Measurements from ENCODE around the gene KBTBD12.

The KBTBD12 gene

GRCh38 chr3:127974226-127974625 is 59.2 kb downstream of the KBTBD12 start:
- Mint-ChIP-seq H3K9me3 (no peaks in the 10 kb centered on the region), H3K27ac (no peak overlapping the region), H3K27me3 (ENCODE audit: low read depth) (peaks cover 22% of the 10 kb centered on the region), H3K4me1 (ENCODE audit: low read depth) (no peaks in the 10 kb centered on the region), H3K4me3 (no peak overlapping the region), H3K36me3 (ENCODE audit: low read depth) (no peaks in the 10 kb centered on the region)
- no peak for DNase-seq (ENCODE audit: low spot score)

DNA sequence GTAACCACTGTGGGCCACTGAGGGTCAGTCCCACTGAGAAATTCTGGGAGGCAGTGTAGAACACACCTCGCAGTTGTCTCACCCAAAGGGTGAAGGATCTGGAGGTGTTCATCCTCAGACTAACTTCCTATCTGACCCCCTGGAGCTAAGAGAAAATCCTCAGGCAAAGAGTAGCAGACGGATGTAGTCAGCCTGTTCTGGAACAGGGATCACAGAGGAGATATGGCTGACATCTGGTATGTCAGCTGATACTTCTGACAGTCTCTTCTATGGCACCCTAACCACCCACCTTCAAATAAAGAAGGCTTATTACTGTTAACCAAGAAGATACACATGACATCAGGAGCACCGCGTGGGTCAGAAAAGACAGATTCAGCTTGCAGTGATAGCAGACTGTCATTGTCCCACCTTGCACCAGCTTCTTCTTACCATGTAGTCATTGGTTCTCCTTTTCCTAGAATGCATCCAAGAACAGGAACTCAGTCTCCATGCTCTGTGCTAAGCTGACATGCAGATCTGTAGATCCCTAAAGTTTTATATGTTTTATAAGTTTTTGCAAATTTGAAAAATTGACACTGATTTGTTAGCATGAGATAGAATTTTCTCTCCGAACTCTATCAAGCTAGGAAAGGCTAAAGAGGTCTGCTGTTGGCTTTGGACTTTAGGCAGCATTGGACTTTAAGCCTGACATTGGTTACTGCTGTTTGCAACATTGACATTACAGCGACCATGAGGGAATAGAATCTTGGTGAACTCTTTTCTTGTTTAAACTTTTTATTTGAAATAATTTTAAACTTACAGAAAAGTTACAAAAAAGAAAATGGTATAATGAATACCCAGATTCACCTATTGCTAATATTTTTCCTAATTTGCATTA is 60.4 kb downstream of the KBTBD12 start:
- Mint-ChIP-seq H3K9me3 (no peaks in the 10 kb centered on the region), H3K27me3 (ENCODE audit: low read depth) (peaks cover 18% of the 10 kb centered on the region), H3K36me3 (ENCODE audit: low read depth) (no peaks in the 10 kb centered on the region)

GRCh38 chr3:127978636-127979035 is 63.6 kb downstream of the KBTBD12 start:
- Mint-ChIP-seq H3K4me3 (no peak overlapping the region), H3K36me3 (ENCODE audit: low read depth) (no peaks in the 10 kb centered on the region), H3K4me1 (ENCODE audit: low read depth) (no peaks in the 10 kb centered on the region), H3K27ac (no peak overlapping the region), H3K27me3 (ENCODE audit: low read depth) (peaks cover 12% of the 10 kb centered on the region), H3K9me3 (no peaks in the 10 kb centered on the region)
- DNase-seq (ENCODE audit: low spot score): no peak

More for the DNA sequence above, 60.4 kb downstream of the KBTBD12 start:
- no peak for DNase-seq (ENCODE audit: low spot score)
- H3K4me1 Mint-ChIP-seq (ENCODE audit: low read depth): no peaks in the 10 kb centered on the region
- H3K4me3 Mint-ChIP-seq: no peak overlapping the region
- H3K27ac Mint-ChIP-seq: no peak overlapping the region

GRCh38 chr3:127979473-127979872 is 64.4 kb downstream of the KBTBD12 start:
- no peak overlapping the region for H3K4me3 Mint-ChIP-seq
- H3K9me3 Mint-ChIP-seq: no peaks in the 10 kb centered on the region
- peaks cover 9% of the 10 kb centered on the region for H3K27me3 Mint-ChIP-seq (ENCODE audit: low read depth)
- H3K36me3 Mint-ChIP-seq (ENCODE audit: low read depth): no peaks in the 10 kb centered on the region
- DNase-seq (ENCODE audit: low spot score): no peak
- H3K27ac Mint-ChIP-seq: no peak overlapping the region
- H3K4me1 Mint-ChIP-seq (ENCODE audit: low read depth): no peaks in the 10 kb centered on the region

DNA sequence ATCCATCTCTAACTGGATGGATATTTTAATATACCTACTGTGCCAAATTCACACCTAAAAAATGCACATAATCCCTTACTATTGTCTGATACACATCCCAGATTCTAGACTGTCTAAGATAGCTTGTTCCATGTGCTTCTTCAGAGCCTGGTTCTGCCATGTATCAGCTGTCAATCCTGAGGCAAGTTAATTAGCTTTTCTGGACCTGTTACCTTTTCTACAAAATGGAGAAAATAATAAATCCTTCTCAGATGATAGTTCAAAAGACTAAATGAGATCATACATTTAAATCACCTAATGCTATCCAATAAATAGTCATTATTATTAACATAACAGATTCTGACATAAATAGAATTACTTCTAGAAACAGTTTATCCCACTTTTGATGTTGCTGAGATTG is 66.1 kb downstream of the KBTBD12 start:
- Mint-ChIP-seq H3K4me1 (ENCODE audit: low read depth) (no peaks in the 10 kb centered on the region), H3K36me3 (ENCODE audit: low read depth) (no peaks in the 10 kb centered on the region), H3K27ac (no peak overlapping the region), H3K4me3 (no peak overlapping the region), H3K9me3 (no peaks in the 10 kb centered on the region), H3K27me3 (ENCODE audit: low read depth) (peaks cover 8% of the 10 kb centered on the region)
- DNase-seq (ENCODE audit: low spot score): no peak

DNA sequence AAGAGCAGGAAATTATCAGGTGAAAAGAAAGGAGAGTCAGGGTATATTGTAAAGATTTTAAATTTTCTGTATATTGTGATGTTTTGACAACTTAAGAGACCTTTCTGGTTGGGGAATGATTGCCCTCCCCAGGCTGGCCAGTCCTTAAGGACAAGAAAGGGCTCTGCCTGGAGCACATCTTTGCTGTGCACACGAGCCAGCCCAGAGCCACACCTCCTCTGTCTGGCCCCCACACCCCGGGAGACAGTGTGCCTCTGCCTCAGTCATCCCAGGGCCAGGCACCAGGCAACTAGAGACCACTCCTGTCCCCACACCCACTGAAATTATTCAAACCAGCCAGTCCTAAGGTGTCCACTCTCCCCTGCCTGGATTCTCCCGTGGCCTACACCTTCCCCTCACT is 67.1 kb downstream of the KBTBD12 start:
- H3K4me1 Mint-ChIP-seq (ENCODE audit: low read depth): no peaks in the 10 kb centered on the region
- no peaks in the 10 kb centered on the region for H3K9me3 Mint-ChIP-seq
- no peak overlapping the region for H3K4me3 Mint-ChIP-seq
- no peak for DNase-seq (ENCODE audit: low spot score)
- H3K36me3 Mint-ChIP-seq (ENCODE audit: low read depth): no peaks in the 10 kb centered on the region
- H3K27me3 Mint-ChIP-seq (ENCODE audit: low read depth): peaks cover 4% of the 10 kb centered on the region
- H3K27ac Mint-ChIP-seq: no peak overlapping the region

DNA sequence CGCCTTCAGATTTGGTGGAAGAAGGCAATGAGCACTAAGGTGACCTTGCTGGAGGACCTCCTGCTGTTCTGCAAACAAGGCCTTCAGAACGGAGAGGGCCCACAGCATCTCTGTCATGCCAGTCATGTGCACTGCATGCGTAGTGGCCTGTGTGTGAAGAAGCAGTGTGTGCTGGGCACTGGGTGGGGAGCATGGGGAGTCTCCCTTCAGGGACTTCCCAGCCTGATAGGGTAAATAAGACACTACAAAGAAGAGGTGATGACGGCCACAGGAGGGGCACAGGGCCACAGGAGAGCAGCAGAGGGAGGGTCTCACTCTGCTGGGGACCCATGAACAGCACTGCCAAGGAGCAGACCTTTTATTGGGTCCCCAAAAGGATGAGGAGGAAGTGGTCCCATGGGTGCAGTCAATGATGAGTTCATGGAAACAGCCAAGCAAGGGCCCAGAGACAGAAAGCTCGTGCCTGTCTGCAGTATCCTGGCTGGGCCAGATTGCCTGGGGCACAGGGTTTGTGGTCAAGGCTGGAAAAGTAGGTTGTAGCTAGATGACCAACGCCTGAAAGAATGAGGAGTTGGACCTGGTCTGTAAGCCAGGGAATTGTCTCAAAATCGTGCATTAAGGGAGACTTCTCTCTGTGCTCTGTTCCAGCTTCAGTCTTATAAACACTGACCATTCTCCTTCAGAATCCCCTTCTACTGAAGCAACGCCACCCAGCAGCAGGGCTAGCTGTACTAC is 69.4 kb downstream of the KBTBD12 start:
- peaks cover 4% of the 10 kb centered on the region for H3K27me3 Mint-ChIP-seq (ENCODE audit: low read depth)
- DNase-seq (ENCODE audit: low spot score): no peak
- H3K9me3 Mint-ChIP-seq: no peaks in the 10 kb centered on the region
- no peaks in the 10 kb centered on the region for H3K36me3 Mint-ChIP-seq (ENCODE audit: low read depth)
- no peak overlapping the region for H3K4me3 Mint-ChIP-seq
- no peaks in the 10 kb centered on the region for H3K4me1 Mint-ChIP-seq (ENCODE audit: low read depth)
- H3K27ac Mint-ChIP-seq: no peak overlapping the region

GRCh38 chr3:127985216-127985615 is 70.2 kb downstream of the KBTBD12 start:
- H3K36me3 Mint-ChIP-seq (ENCODE audit: low read depth): no peaks in the 10 kb centered on the region
- H3K27ac Mint-ChIP-seq: no peak overlapping the region
- no peaks in the 10 kb centered on the region for H3K9me3 Mint-ChIP-seq
- no peak overlapping the region for H3K4me3 Mint-ChIP-seq
- no peak for DNase-seq (ENCODE audit: low spot score)
- H3K27me3 Mint-ChIP-seq (ENCODE audit: low read depth): peaks cover 4% of the 10 kb centered on the region
- H3K4me1 Mint-ChIP-seq (ENCODE audit: low read depth): no peaks in the 10 kb centered on the region

DNA sequence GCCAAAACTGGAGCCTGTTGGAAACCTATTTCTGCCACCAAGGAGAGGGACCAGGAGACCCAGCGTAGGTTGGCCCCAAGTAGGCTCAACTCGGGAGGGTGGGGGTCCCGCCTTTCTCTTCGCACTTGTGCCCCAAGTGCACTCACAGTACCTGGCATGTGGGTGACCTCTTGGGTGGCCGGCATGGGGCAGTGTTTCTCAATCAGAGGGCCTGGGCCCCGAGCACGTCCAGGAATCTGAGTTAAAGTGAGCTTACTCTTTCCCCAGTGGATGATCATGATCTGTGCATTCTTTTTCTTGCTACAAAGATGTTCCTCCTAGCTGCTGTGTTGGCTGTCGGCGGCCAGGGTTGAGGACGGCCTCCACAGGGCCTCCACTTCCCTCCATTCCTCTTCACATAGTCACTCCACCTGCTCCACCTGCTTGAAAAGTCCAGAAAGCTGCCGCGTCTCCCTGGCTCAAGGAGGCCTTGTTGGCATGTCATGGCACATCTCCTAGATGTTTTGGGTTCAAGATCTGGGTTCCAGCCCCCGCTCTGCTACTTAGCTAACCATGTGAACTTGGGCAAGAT is 70.7 kb downstream of the KBTBD12 start:
- H3K9me3 Mint-ChIP-seq: no peaks in the 10 kb centered on the region
- H3K27me3 Mint-ChIP-seq (ENCODE audit: low read depth): peaks cover 4% of the 10 kb centered on the region
- no peak overlapping the region for H3K4me3 Mint-ChIP-seq
- no peaks in the 10 kb centered on the region for H3K4me1 Mint-ChIP-seq (ENCODE audit: low read depth)
- no peak overlapping the region for H3K27ac Mint-ChIP-seq
- DNase-seq (ENCODE audit: low spot score): no peak
- H3K36me3 Mint-ChIP-seq (ENCODE audit: low read depth): no peaks in the 10 kb centered on the region

- no peaks in the 10 kb centered on the region for H3K9me3 Mint-ChIP-seq
- no peak overlapping the region for H3K27ac Mint-ChIP-seq
- no peak for DNase-seq (ENCODE audit: low spot score)
- no peaks in the 10 kb centered on the region for H3K36me3 Mint-ChIP-seq (ENCODE audit: low read depth)
- H3K27me3 Mint-ChIP-seq (ENCODE audit: low read depth): peaks cover 4% of the 10 kb centered on the region
- no peak overlapping the region for H3K4me3 Mint-ChIP-seq
- H3K4me1 Mint-ChIP-seq (ENCODE audit: low read depth): no peaks in the 10 kb centered on the region
Observed at GRCh38 chr3:127986803-127987202, 71.8 kb downstream of the KBTBD12 start.

- H3K4me3 Mint-ChIP-seq: no peak overlapping the region
- peaks cover 2% of the 10 kb centered on the region for H3K27me3 Mint-ChIP-seq (ENCODE audit: low read depth)
- DNase-seq (ENCODE audit: low spot score): no peak
- no peaks in the 10 kb centered on the region for H3K9me3 Mint-ChIP-seq
- no peak overlapping the region for H3K27ac Mint-ChIP-seq
- H3K4me1 Mint-ChIP-seq (ENCODE audit: low read depth): no peaks in the 10 kb centered on the region
- no peaks in the 10 kb centered on the region for H3K36me3 Mint-ChIP-seq (ENCODE audit: low read depth)
Observed at GRCh38 chr3:127987309-127987995, 72.4 kb downstream of the KBTBD12 start.

DNA sequence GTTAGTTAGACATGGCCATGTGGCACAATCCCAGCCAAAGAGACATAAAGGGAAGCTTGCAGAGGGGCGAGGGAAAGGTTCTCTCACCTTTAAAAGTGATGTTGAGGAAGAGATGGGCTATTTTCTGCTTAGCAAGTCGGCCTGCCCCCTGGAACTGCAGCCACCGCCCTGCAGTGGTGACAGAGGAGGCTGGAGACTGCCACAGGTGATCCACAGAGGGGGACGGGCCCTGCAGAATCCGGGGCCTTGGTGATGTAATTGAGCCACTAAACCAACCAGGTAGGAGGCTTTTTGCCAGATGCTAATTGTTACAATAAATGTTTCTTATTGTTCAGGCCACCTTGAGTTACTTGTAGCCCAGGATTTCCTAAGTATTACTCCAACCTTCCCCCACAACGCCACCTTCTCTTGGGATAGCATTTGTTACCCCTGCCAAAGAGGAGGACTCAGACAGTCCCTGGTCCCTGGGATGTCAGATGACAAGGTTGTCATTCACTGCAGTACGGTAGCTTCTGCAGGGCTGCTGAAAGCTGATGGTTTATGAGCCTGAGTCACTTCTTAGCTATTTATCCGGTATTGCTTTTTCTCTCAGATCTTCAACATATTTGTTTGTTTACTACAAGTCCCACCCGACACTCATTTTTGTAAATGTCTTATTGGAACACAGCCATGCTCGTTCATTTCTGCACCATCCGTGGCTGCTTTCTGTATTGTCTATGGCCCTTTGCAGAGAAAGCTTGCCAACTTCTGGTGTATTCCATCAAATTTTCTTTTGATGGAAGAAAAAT is 73.9 kb downstream of the KBTBD12 start:
- Mint-ChIP-seq H3K27ac (no peak overlapping the region), H3K27me3 (ENCODE audit: low read depth) (no peaks in the 10 kb centered on the region), H3K36me3 (ENCODE audit: low read depth) (no peaks in the 10 kb centered on the region), H3K9me3 (no peaks in the 10 kb centered on the region), H3K4me1 (ENCODE audit: low read depth) (no peaks in the 10 kb centered on the region), H3K4me3 (no peak overlapping the region)
- DNase-seq (ENCODE audit: low spot score): no peak

DNA sequence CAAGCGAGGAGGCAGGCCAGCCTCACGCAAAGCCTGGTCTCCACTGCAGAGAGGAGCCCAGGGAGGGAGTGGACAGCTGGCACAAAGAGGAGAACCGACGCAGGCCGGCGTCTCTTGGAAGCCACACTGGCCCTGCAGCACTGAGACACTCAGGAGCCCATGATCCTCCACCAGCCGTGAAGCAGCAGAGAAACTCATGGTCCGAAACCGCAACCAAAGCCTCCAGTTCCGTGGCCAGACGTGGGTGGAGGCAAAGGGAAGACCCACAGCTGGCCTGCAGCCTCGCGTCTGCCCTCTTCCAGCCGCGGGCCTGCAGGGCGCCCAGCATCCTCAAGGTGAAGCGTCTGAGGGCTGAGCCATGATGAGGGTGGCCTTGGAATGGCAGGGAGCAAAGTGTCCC is 75.0 kb downstream of the KBTBD12 start:
- Mint-ChIP-seq H3K27ac (no peak overlapping the region), H3K4me1 (ENCODE audit: low read depth) (no peaks in the 10 kb centered on the region), H3K4me3 (no peak overlapping the region), H3K36me3 (ENCODE audit: low read depth) (no peaks in the 10 kb centered on the region), H3K27me3 (ENCODE audit: low read depth) (no peaks in the 10 kb centered on the region), H3K9me3 (no peaks in the 10 kb centered on the region)
- DNase-seq (ENCODE audit: low spot score): no peak

Measured in T-helper 2 cell treated with Interferon-gamma antibody and Interleukin-4, amounts not matched to agents 5 μg/mL and 100 μg/mL, for 36 hours (primary cell).